ENCODE measurements around the gene BCL7C.

Gene BCL7C

GRCh38 chr16:30912794-30913412 is 19.0 kb upstream of the BCL7C start:
- no peak for DNase-seq (ENCODE audit: low read depth)
- no peak for TF ChIP-seq CTCF (IDR thresholded peaks at IDR 0.05; ENCODE audit: control insufficient read depth, insufficient read depth, low read depth, low read length, missing control alignments)
- no peak overlapping the region for H3K4me3 ChIP-seq (ENCODE audit: control insufficient read depth, low read depth, low read length)

GRCh38 chr16:30910427-30911029 is 16.7 kb upstream of the BCL7C start:
- H3K4me3 ChIP-seq (ENCODE audit: control insufficient read depth, low read depth, low read length): no peak overlapping the region
- TF ChIP-seq CTCF (IDR thresholded peaks at IDR 0.05; ENCODE audit: control insufficient read depth, insufficient read depth, low read depth, low read length, missing control alignments): no peak
- DNase-seq (ENCODE audit: low read depth): no peak

- H3K4me3 ChIP-seq (ENCODE audit: control insufficient read depth, low read depth, low read length): no peak overlapping the region
- no peak for DNase-seq (ENCODE audit: low read depth)
- no peak for TF ChIP-seq CTCF (IDR thresholded peaks at IDR 0.05; ENCODE audit: control insufficient read depth, insufficient read depth, low read depth, low read length, missing control alignments)
Measured at GRCh38 chr16:30907064-30907463, 13.2 kb upstream of the BCL7C start.

- no peak for DNase-seq (ENCODE audit: low read depth)
- no peak for TF ChIP-seq CTCF (IDR thresholded peaks at IDR 0.05; ENCODE audit: control insufficient read depth, insufficient read depth, low read depth, low read length, missing control alignments)
- H3K4me3 ChIP-seq (ENCODE audit: control insufficient read depth, low read depth, low read length): no peak overlapping the region
Measured at GRCh38 chr16:30904114-30904780, 10.4 kb upstream of the BCL7C start.

GRCh38 chr16:30903596-30903995 is 9.7 kb upstream of the BCL7C start:
- no peak for TF ChIP-seq CTCF (IDR thresholded peaks at IDR 0.05; ENCODE audit: control insufficient read depth, insufficient read depth, low read depth, low read length, missing control alignments)
- no peak for DNase-seq (ENCODE audit: low read depth)
- no peak overlapping the region for H3K4me3 ChIP-seq (ENCODE audit: control insufficient read depth, low read depth, low read length)

GRCh38 chr16:30903002-30903401 is 9.1 kb upstream of the BCL7C start:
- DNase-seq (ENCODE audit: low read depth): no peak
- TF ChIP-seq CTCF (IDR thresholded peaks at IDR 0.05; ENCODE audit: control insufficient read depth, insufficient read depth, low read depth, low read length, missing control alignments): no peak
- H3K4me3 ChIP-seq (ENCODE audit: control insufficient read depth, low read depth, low read length): no peak overlapping the region
